Activated CD8-positive, alpha-beta memory T cell treated with anti-CD3 and anti-CD28 coated beads, Interleukin-2, amount 50 U/mL, for 48 hours (primary cell): ENCODE measurements around the gene OR1N1.
"Not testable (repeated sequence)": the region's sequence is repeated elsewhere in the genome, so short reads cannot be mapped to it uniquely, and the experiment has no call there.

ENCODE experiments used
- DNase-seq: peaks from one replicate; pipeline ENCODE4 v3.0.0-alpha.2; 2020

Gene OR1N1

GRCh38 chr9:122527193-122527592 is at the start of gene OR1N1:
TSS of gene OR1N1 (minus strand) at chr9:122527293. CDS start at chr9:122527293, 0 bp downstream.
- no peak for DNase-seq

- no peak for DNase-seq
Observed at GRCh38 chr9:122572456-122572855, 45.4 kb upstream of the OR1N1 start.

- DNase-seq = no peak
Observed at GRCh38 chr9:122567901-122568300, 40.8 kb upstream of the OR1N1 start.

- peak; percentile 57 for DNase-seq
Observed at GRCh38 chr9:122562134-122562760, 35.2 kb upstream of the OR1N1 start.

GRCh38 chr9:122561446-122561845 is 34.4 kb upstream of the OR1N1 start:
- DNase-seq = no peak

- no peak for DNase-seq
Observed at GRCh38 chr9:122552812-122553211, 25.7 kb upstream of the OR1N1 start, which contains the start of gene OR1N2. TSS of gene OR1N2 (plus strand) at chr9:122553112. CDS start at chr9:122553212, 100 bp downstream.

GRCh38 chr9:122551371-122551770 is 24.3 kb upstream of the OR1N1 start:
- DNase-seq = no peak

GRCh38 chr9:122546196-122546595 is 19.1 kb upstream of the OR1N1 start:
- DNase-seq = no peak

- DNase-seq = no peak
Observed at GRCh38 chr9:122538757-122539156, 11.7 kb upstream of the OR1N1 start.

GRCh38 chr9:122537066-122537465 is 10.0 kb upstream of the OR1N1 start:
- not testable (repeated sequence) for DNase-seq

- DNase-seq = no peak
Observed at GRCh38 chr9:122536134-122536533, 9.0 kb upstream of the OR1N1 start.

- DNase-seq = not testable (repeated sequence)
Observed at GRCh38 chr9:122531157-122531556, 4.1 kb upstream of the OR1N1 start.

GRCh38 chr9:122526602-122527001 is 491 bp downstream of the OR1N1 start:
- no peak for DNase-seq

- DNase-seq = no peak
Observed at GRCh38 chr9:122519376-122519775, 7.7 kb downstream of the OR1N1 start.

- no peak for DNase-seq
Observed at GRCh38 chr9:122518841-122519240, 8.3 kb downstream of the OR1N1 start, which contains the start of gene OR1J4. TSS of gene OR1J4 (plus strand) at chr9:122519141. CDS start at chr9:122519141, 0 bp downstream.

GRCh38 chr9:122518226-122518625 is 8.9 kb downstream of the OR1N1 start:
- DNase-seq = no peak

GRCh38 chr9:122510502-122510901 is 16.6 kb downstream of the OR1N1 start, which contains the start of gene OR1J2:
TSS of gene OR1J2 (plus strand) at chr9:122510802. CDS start at chr9:122510802, 0 bp downstream.
- no peak for DNase-seq

GRCh38 chr9:122506964-122507363 is 20.1 kb downstream of the OR1N1 start:
- no peak for DNase-seq

- no peak for DNase-seq
Observed at GRCh38 chr9:122498883-122499288, 28.2 kb downstream of the OR1N1 start.

- no peak for DNase-seq
Observed at GRCh38 chr9:122479062-122479461, 48.0 kb downstream of the OR1N1 start.

GRCh38 chr9:122477826-122478225 is 49.3 kb downstream of the OR1N1 start, which contains the start of gene OR1J1:
TSS of gene OR1J1 (minus strand) at chr9:122477926. CDS start at chr9:122477926, 0 bp downstream.
- DNase-seq = no peak

- no peak for DNase-seq
Observed at GRCh38 chr9:122477346-122477745, 49.7 kb downstream of the OR1N1 start.
